ENCODE results near the gene PTGR3. TPM values are rescaled to one million over a fixed set of nuclear protein-coding genes. Genes with fewer than 3 reads are reported as not detected.

PTGR3 gene
- total and polyA plus RNA-seq, 2 donors: 7.8 to 18.2 TPM

GRCh38 chr18:75220551-75221355 is 11.8 kb upstream of the PTGR3 start:
- Histone ChIP-seq H3K4me3 (ENCODE audit: low read length in 2 of 2) (no peak overlapping the region), H3K9me3 (ENCODE audit: control insufficient read depth in 2 of 2, insufficient read depth in 1 of 2, low read length in 1 of 2) (no peaks in the 10 kb centered on the region), H3K4me1 (ENCODE audit: control insufficient read depth in 2 of 2, insufficient read depth in 2 of 2, low read length in 2 of 2) (peaks cover 14 to 16% of the 10 kb centered on the region in 2 donors), H3K36me3 (ENCODE audit: control insufficient read depth in 2 of 2, insufficient read depth in 2 of 2, low read length in 1 of 2) (peaks cover 0 to 3% of the 10 kb centered on the region in 2 donors), H3K27me3 (ENCODE audit: control insufficient read depth in 2 of 2, insufficient read depth in 1 of 2, low read length in 1 of 2) (no peaks in the 10 kb centered on the region), H3K27ac (ENCODE audit: low read depth in 1 of 2, low read length in 1 of 2) (no peak overlapping the region)
- WGBS: 97% methylated on average over 12 of the region's 12 CpGs
- DNase-seq (ENCODE audit: low read depth in 6 of 9, low spot score in 9 of 9): no peak

GRCh38 chr18:75219745-75220375 is 10.9 kb upstream of the PTGR3 start:
- no peak for DNase-seq (ENCODE audit: low read depth in 6 of 9, low spot score in 9 of 9)
- Histone ChIP-seq H3K27ac (ENCODE audit: low read depth in 1 of 2, low read length in 1 of 2) (no peak overlapping the region), H3K36me3 (ENCODE audit: control insufficient read depth in 2 of 2, insufficient read depth in 2 of 2, low read length in 1 of 2) (peaks cover 0 to under 1% of the 10 kb centered on the region in 2 donors), H3K27me3 (ENCODE audit: control insufficient read depth in 2 of 2, insufficient read depth in 1 of 2, low read length in 1 of 2) (no peaks in the 10 kb centered on the region), H3K4me3 (ENCODE audit: low read length in 2 of 2) (no peak overlapping the region), H3K9me3 (ENCODE audit: control insufficient read depth in 2 of 2, insufficient read depth in 1 of 2, low read length in 1 of 2) (no peaks in the 10 kb centered on the region), H3K4me1 (ENCODE audit: control insufficient read depth in 2 of 2, insufficient read depth in 2 of 2, low read length in 2 of 2) (peaks cover 16% of the 10 kb centered on the region in 2 donors)
- WGBS: 72% methylated on average over 11 of the region's 11 CpGs

DNA sequence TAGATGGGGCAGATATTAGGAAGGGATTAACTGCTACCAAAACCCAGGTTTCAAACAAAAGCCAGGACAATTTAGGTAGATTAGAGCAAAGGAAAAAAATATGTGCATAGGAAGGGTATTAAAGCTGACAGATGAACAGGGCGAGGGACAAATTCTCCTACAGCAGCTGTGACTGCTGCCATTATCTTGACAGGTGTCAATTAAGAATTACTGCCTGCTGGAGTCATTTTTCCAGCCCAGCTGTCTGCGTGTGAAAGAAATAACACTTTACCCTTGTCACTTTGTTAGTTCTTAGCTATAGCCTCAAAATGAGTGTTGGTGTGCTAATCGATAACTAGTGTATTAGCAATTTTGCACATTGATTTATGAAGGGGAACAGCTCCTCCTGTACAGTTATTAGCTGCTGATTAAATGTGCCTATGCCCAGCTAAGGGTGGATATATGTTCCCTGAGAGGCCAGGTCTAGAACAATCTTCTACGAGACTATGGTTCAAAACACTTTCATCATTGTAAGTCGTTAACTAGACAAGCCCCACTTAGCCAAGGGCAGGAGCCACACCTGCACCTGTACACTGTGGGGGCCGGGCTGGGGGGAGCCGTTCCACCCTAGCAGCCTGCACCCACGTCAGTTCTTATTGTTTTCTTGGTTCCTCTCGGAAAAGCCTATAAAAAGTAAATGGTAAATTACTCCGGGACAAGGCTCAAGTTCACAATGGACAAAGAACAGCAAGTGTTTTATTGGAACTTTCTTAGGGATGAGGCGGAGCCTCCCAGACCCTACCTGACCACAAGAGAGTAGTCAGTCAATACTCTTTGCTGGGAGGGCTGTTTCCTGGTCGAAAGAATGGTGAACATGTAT is 9.4 kb upstream of the PTGR3 start:
- DNase-seq (ENCODE audit: low read depth in 6 of 9, low spot score in 9 of 9): no peak
- Histone ChIP-seq H3K27ac (ENCODE audit: low read depth in 1 of 2, low read length in 1 of 2) (peak overlapping the region in 1 of 2 donors; percentile 8), H3K36me3 (ENCODE audit: control insufficient read depth in 2 of 2, insufficient read depth in 2 of 2, low read length in 1 of 2) (peaks cover 0 to 3% of the 10 kb centered on the region in 2 donors), H3K4me1 (ENCODE audit: control insufficient read depth in 2 of 2, insufficient read depth in 2 of 2, low read length in 2 of 2) (peaks cover 16 to 22% of the 10 kb centered on the region in 2 donors), H3K9me3 (ENCODE audit: control insufficient read depth in 2 of 2, insufficient read depth in 1 of 2, low read length in 1 of 2) (no peaks in the 10 kb centered on the region), H3K27me3 (ENCODE audit: control insufficient read depth in 2 of 2, insufficient read depth in 1 of 2, low read length in 1 of 2) (no peaks in the 10 kb centered on the region), H3K4me3 (ENCODE audit: low read length in 2 of 2) (no peak overlapping the region)
- 83% methylated on average over 12 of the region's 12 CpGs for WGBS

DNA sequence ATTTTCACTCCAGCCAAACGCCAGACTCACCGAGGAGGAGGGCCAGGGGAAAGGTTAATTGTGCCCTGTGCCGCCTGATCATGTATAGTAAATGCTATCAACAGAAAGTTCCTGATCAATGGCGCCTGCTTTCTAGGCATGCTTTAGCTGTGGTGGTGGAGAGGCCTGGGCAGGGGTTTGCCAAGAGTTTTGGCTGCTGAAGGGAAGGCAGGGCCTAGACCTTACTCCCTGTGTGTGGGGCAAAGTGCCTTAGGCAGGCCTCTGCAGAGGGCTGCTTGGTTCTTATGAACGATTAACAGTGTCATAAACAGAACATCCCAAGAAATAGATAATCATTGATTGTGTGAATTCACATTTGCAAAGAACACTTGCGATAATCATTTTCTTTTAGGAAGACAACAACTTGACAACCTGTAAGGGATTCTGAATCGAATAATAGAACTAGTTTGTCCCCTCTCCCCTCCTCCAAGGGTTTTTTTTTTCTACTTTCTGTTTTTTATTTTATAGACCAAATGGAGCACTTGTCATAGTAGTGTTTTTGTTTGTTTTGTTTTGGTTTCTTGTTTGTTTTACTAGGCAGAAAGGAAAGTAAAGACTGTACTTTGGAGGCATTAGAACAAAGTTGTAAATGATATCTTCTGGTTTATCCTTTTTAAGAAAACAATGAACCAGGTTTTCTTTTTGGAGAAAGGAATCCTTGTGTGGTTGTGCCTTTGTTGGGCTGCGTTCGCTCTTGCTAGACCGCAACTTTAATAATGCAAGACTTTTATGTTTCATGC is 8.2 kb upstream of the PTGR3 start:
- Histone ChIP-seq H3K9me3 (ENCODE audit: control insufficient read depth in 2 of 2, insufficient read depth in 1 of 2, low read length in 1 of 2) (no peaks in the 10 kb centered on the region), H3K4me3 (ENCODE audit: low read length in 2 of 2) (no peak overlapping the region), H3K27ac (ENCODE audit: low read depth in 1 of 2, low read length in 1 of 2) (no peak overlapping the region), H3K27me3 (ENCODE audit: control insufficient read depth in 2 of 2, insufficient read depth in 1 of 2, low read length in 1 of 2) (no peaks in the 10 kb centered on the region), H3K36me3 (ENCODE audit: control insufficient read depth in 2 of 2, insufficient read depth in 2 of 2, low read length in 1 of 2) (peaks cover 0 to 3% of the 10 kb centered on the region in 2 donors), H3K4me1 (ENCODE audit: control insufficient read depth in 2 of 2, insufficient read depth in 2 of 2, low read length in 2 of 2) (peaks cover 23 to 27% of the 10 kb centered on the region in 2 donors)
- DNase-seq (ENCODE audit: low read depth in 6 of 9, low spot score in 9 of 9): no peak
- WGBS: 98% methylated on average over 10 of the region's 10 CpGs

- Histone ChIP-seq H3K27me3 (ENCODE audit: control insufficient read depth in 2 of 2, insufficient read depth in 1 of 2, low read length in 1 of 2) (no peaks in the 10 kb centered on the region), H3K36me3 (ENCODE audit: control insufficient read depth in 2 of 2, insufficient read depth in 2 of 2, low read length in 1 of 2) (peaks cover 0 to 3% of the 10 kb centered on the region in 2 donors), H3K27ac (ENCODE audit: low read depth in 1 of 2, low read length in 1 of 2) (peak overlapping the region; percentile 33 to 42), H3K4me3 (ENCODE audit: low read length in 2 of 2) (no peak overlapping the region), H3K4me1 (ENCODE audit: control insufficient read depth in 2 of 2, insufficient read depth in 2 of 2, low read length in 2 of 2) (peaks cover 24 to 27% of the 10 kb centered on the region in 2 donors), H3K9me3 (ENCODE audit: control insufficient read depth in 2 of 2, insufficient read depth in 1 of 2, low read length in 1 of 2) (no peaks in the 10 kb centered on the region)
- DNase-seq (ENCODE audit: low read depth in 6 of 9, low spot score in 9 of 9): peak in 1 of 9 donors; percentile 48
- WGBS: 88% methylated on average over 7 of the region's 7 CpGs
These were observed 7.4 kb upstream of the PTGR3 start for GRCh38 chr18:75216212-75216910.

DNA sequence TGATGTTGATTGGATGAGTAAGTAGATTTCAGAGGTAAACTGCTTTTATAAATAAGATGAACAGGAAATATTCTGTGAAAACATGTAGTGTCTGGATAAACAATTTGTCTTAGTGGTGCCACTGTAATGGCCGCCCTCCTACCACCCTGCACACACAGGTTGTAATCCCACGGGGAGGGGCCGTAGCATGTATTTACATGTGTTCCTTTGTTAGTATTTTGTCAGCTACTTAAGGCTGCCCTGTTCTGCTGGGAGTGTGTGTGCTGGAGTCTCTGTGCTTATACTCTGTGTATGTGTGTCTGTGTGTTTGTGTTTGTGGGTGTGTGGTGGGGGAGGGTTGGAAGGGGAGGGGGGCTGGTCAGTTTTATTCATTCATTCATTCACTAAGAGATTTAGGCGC is 6.7 kb upstream of the PTGR3 start:
- WGBS: 97% methylated on average over 4 of the region's 4 CpGs
- peaks cover 0 to 3% of the 10 kb centered on the region in 2 donors for H3K36me3 ChIP-seq (ENCODE audit: control insufficient read depth in 2 of 2, insufficient read depth in 2 of 2, low read length in 1 of 2)
- no peak overlapping the region for H3K4me3 ChIP-seq (ENCODE audit: low read length in 2 of 2)
- no peaks in the 10 kb centered on the region for H3K27me3 ChIP-seq (ENCODE audit: control insufficient read depth in 2 of 2, insufficient read depth in 1 of 2, low read length in 1 of 2)
- DNase-seq (ENCODE audit: low read depth in 6 of 9, low spot score in 9 of 9): no peak
- H3K9me3 ChIP-seq (ENCODE audit: control insufficient read depth in 2 of 2, insufficient read depth in 1 of 2, low read length in 1 of 2): no peaks in the 10 kb centered on the region
- H3K4me1 ChIP-seq (ENCODE audit: control insufficient read depth in 2 of 2, insufficient read depth in 2 of 2, low read length in 2 of 2): peaks cover 24 to 27% of the 10 kb centered on the region in 2 donors
- no peak overlapping the region for H3K27ac ChIP-seq (ENCODE audit: low read depth in 1 of 2, low read length in 1 of 2)

GRCh38 chr18:75214766-75215510 is 6.0 kb upstream of the PTGR3 start:
- Histone ChIP-seq H3K27me3 (ENCODE audit: control insufficient read depth in 2 of 2, insufficient read depth in 1 of 2, low read length in 1 of 2) (no peaks in the 10 kb centered on the region), H3K4me3 (ENCODE audit: low read length in 2 of 2) (no peak overlapping the region), H3K4me1 (ENCODE audit: control insufficient read depth in 2 of 2, insufficient read depth in 2 of 2, low read length in 2 of 2) (peaks cover 27 to 28% of the 10 kb centered on the region in 2 donors), H3K27ac (ENCODE audit: low read depth in 1 of 2, low read length in 1 of 2) (no peak overlapping the region), H3K36me3 (ENCODE audit: control insufficient read depth in 2 of 2, insufficient read depth in 2 of 2, low read length in 1 of 2) (peaks cover 0 to 3% of the 10 kb centered on the region in 2 donors), H3K9me3 (ENCODE audit: control insufficient read depth in 2 of 2, insufficient read depth in 1 of 2, low read length in 1 of 2) (no peaks in the 10 kb centered on the region)
- no peak for DNase-seq (ENCODE audit: low read depth in 6 of 9, low spot score in 9 of 9)
- WGBS: 97% methylated on average over 12 of the region's 12 CpGs

Data from thymus (tissue), 11 donors.